ENCODE data around the gene CMTM3.
"Not testable (repeated sequence)": the region's sequence is repeated elsewhere in the genome, so short reads cannot be mapped to it uniquely, and the experiment has no call there.

- TF ChIP-seq EZH2 (IDR thresholded peaks at IDR 0.05); CTCF (IDR thresholded peaks at IDR 0.05 in 2 of 3, conservative IDR thresholded peaks at IDR 0.05 in 1 of 3; ENCODE audit: borderline replicate concordance in 1 of 3, insufficient read depth in 1 of 3, low read depth in 2 of 3, low read length in 2 of 3); MAX (IDR thresholded peaks at IDR 0.05); EZH2phosphoT487 (IDR thresholded peaks at IDR 0.05; ENCODE audit: borderline replicate concordance); POLR2A (IDR thresholded peaks at IDR 0.05; ENCODE audit: borderline replicate concordance, extremely low read depth, insufficient read depth, insufficient read length); ZNF274 (IDR thresholded peaks at IDR 0.05; ENCODE audit: low read depth, low read length): not testable (repeated sequence)
Observed at GRCh38 chr16:66611911-66612310, 7.4 kb downstream of the CMTM3 start.

All from HCT116 (cell line).